GM04504 (cell line): Measurements from ENCODE around the gene RPS6KB2.

Experiments
- DNase-seq: peaks from one replicate; pipeline ENCODE4 v3.0.0-alpha.2; 2012; ENCODE audit warnings: low read depth

Gene RPS6KB2

GRCh38 chr11:67429722-67430121 is 1.4 kb downstream of the RPS6KB2 start:
- no peak for DNase-seq

GRCh38 chr11:67431346-67432249 is 3.3 kb downstream of the RPS6KB2 start:
- no peak for DNase-seq

- DNase-seq: no peak
Observed at GRCh38 chr11:67432655-67433349, 4.5 kb downstream of the RPS6KB2 start.

GRCh38 chr11:67433536-67434394 is 5.5 kb downstream of the RPS6KB2 start:
- no peak for DNase-seq

DNA sequence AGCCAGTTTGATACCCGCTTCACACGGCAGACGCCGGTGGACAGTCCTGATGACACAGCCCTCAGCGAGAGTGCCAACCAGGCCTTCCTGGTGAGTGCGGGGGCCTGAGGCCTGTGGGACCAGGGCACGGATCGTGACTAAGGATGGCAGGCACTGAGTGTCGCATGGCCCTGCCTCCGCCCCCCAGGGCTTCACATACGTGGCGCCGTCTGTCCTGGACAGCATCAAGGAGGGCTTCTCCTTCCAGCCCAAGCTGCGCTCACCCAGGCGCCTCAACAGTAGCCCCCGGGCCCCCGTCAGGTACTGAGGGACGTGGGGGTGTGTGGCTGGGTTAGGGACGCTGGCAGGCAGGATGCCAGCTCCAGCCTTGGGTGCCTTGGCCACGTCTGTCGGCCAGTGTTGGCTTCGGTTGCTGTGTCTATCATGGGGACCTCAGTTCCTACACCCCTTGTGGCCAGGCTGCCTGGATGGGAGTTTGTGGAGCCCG is 6.1 kb downstream of the RPS6KB2 start:
- DNase-seq: no peak

- DNase-seq: no peak
Observed at GRCh38 chr11:67435031-67435726, 6.9 kb downstream of the RPS6KB2 start.

DNA sequence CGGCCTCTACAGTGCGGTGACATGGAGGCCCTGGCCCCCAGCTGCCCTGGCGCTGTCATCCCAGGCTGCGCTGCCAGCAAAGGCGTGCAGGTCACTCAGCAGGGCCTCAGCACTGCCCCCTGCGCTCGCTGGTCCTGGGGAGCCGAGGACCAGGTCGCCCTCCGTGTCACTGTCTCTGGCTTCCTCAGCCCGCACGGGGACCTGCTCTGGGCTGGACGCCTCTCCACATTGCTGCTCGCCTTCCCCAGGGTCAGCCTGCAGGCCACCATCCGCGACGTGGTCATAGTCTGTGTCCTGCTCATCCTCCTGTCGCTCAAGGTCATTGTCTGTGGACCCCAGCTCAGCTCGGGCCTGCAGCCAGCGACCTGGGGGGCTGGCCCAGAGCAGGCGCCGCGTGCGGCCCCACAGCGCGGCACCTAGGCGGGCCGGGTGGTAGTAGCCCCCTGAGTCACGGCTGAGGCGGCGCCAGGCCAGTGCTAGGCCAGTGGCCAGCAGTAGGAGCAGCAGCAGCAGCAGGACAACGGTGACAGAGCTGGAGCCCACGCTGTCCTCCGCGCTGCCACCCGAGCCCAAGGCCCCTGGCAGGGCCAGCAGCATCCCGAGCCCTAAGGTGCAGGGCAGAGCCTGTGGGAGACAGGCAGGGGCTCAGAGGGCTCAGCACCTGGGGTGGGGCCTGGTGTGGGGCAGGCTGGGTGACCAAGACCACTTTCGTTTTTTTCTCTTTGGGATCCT is 7.6 kb downstream of the RPS6KB2 start:
- no peak for DNase-seq

DNA sequence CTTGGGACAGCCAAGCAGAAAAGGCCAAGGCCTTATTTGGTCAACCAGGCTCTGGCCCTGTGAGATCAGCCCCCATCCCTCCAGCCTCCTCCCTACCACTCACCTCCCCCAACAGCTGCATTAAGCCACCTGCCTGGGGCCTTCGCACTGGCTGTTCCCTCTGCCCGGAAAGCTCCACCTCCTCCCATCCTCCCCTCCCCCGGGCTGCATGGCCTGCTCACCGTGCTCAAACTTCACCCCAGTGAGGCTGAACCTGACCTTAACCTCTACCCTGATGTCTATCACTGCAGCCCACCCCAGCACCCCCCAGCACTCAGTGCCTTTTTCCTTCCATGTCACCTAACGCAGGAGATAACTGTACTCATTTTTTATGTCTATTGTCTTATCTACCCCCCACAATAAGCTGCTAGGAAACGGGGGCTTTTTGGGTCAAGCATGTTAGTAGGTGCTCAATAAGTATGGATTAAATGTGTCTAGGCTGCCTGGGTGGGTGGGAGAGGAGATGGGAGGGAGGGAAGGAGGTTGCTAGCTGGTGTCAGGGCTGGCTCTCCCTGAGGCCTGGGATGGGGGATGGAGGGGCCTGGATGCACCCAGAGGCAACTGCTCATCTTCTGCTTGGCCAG is 8.3 kb downstream of the RPS6KB2 start:
- DNase-seq: no peak

- no peak for DNase-seq
Observed at GRCh38 chr11:67437082-67437808, 9.0 kb downstream of the RPS6KB2 start, which contains the start of gene PTPRCAP. TSS of gene PTPRCAP (minus strand) at chr11:67437682. CDS start at chr11:67437619, 63 bp downstream.

- DNase-seq: no peak
Observed at GRCh38 chr11:67437809-67438157, 9.5 kb downstream of the RPS6KB2 start.

- DNase-seq: no peak
Observed at GRCh38 chr11:67438158-67438902, 10.0 kb downstream of the RPS6KB2 start.

GRCh38 chr11:67439321-67440228 is 11.3 kb downstream of the RPS6KB2 start:
- DNase-seq: no peak

GRCh38 chr11:67440229-67441097 is 12.2 kb downstream of the RPS6KB2 start:
- no peak for DNase-seq

DNA sequence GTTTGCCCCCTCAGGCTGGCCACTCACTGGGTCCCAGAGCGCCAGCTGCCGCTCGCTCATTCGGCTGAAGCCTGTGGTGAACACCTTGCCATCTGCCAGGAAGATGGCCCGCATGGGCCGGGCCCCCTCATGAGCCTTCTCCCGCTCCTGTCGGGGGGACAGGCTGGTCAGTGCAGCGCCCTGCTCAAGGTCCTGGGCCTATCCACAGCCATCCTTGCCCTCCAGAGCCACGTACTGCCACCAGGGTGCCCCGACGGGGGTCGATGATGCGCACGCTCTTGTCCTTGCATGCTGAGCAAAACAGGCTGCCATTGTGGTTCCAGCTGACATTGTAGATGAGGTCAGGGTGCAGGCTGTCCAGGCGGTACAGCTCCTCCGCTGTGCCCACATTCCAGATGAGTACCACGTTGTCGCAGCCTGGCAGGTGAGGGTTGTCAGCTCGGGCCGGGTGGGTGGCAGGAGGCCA is 12.8 kb downstream of the RPS6KB2 start:
- DNase-seq: no peak

GRCh38 chr11:67441731-67442351 is 13.5 kb downstream of the RPS6KB2 start:
- no peak for DNase-seq
